Activated B cell treated with CpG ODN at 0.5 μM for 24 hours (primary cell): ENCODE measurements around the gene CTNNB1. TPM values are rescaled to one million over a fixed set of nuclear protein-coding genes. Genes with fewer than 3 reads are reported as not detected.

Experiments used
- ATAC-seq: fragments of 200-7000 bp; cut with Tn5 transposase; one replicate; pipeline ENCODE4 v1.10.0; 2021; ENCODE audit warnings: low read depth, mild to moderate bottlenecking, moderate library complexity
- CTCF ChIA-PET: fragments of 350-600 bp; sonication (Branson Sonifier 250); formaldehyde crosslinking; loops from one replicate; lab custom pipeline; 2021; ENCODE audit warnings: antibody characterized with exemption; lab: Charles Lee
- POLR2A ChIA-PET: fragments of 350-600 bp; sonication (Branson Sonifier 250); formaldehyde crosslinking; loops from one replicate; lab custom pipeline; 2021; ENCODE audit warnings: antibody characterized with exemption; lab: Charles Lee
- DNase-seq: peaks from one replicate; pipeline ENCODE4 v3.0.0; 2022
- H3K27ac Mint-ChIP-seq: one replicate; pipeline ENCODE4 v1.8.0; 2020; ENCODE audit warnings: mixed read lengths
- H3K27me3 Mint-ChIP-seq: one replicate; pipeline ENCODE4 v1.8.0; 2021; ENCODE audit warnings: mixed read lengths
- H3K36me3 Mint-ChIP-seq: one replicate; pipeline ENCODE4 v1.8.0; 2021; ENCODE audit warnings: low read depth, mixed read lengths
- H3K4me1 Mint-ChIP-seq: one replicate; pipeline ENCODE4 v1.8.0; 2021; ENCODE audit warnings: mixed read lengths
- H3K4me3 Mint-ChIP-seq: one replicate; pipeline ENCODE4 v1.8.0; 2020; ENCODE audit warnings: mild to moderate bottlenecking, mixed read lengths
- H3K9me3 Mint-ChIP-seq: one replicate; pipeline ENCODE4 v1.8.0; 2020; ENCODE audit warnings: mixed read lengths
- intact Hi-C: fragments of 100-400 bp; cut with micrococcal nuclease; formaldehyde crosslinking; loops from one replicate; pipeline ENCODE4 v1.15.1; 2024
- total RNA-seq: library from RNA; stranded (reverse); gene quantifications from 2 replicates; pipeline ENCODE4 v1.2.3, GENCODE V29; 2022
- TF ChIP-seq, protein P1 (sequence below): fragments of 200-600 bp; IDR thresholded peaks from one replicate; pipeline ENCODE4 v1.8.0; 2022; ENCODE audit warnings: antibody characterized with exemption, mild to moderate bottlenecking

The CTNNB1 gene
- total RNA-seq, 1 donor from 2014 or later, result 164 TPM

DNA sequence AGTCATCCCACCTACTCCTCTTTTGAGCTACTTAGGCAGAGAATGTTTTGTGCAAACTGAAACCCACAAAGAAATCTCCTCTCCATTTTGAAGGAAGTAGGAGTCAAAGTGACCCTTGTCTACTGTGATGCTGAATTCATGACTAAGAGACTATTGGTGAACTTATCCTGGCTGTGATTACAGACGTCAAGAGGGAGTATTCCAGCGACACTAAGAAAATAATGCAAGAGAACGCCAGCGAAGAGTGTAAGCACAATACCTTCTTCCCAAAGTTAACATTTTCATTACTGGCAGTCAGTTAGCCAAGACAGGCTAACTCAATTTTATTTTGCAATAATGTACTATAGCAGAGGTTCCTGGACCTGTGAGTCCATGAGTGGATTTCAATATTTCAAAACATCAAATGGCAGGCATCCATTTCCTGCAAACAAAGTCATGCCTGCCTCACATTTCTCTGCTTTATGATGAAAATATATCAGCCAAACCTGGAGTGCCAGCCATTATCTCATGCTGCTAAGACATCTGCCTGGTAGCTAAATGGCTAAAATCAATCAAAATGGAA is 59.0 kb downstream of the CTNNB1 start:
- Mint-ChIP-seq H3K27ac (no peak overlapping the region), H3K4me3 (no peak overlapping the region), H3K27me3 (no peaks in the 10 kb centered on the region), H3K9me3 (peaks cover 2% of the 10 kb centered on the region), H3K36me3 (no peaks in the 10 kb centered on the region), H3K4me1 (no peaks in the 10 kb centered on the region)
- ATAC-seq (no peak), DNase-seq (no peak)
- TF ChIP-seq, protein P1, sequence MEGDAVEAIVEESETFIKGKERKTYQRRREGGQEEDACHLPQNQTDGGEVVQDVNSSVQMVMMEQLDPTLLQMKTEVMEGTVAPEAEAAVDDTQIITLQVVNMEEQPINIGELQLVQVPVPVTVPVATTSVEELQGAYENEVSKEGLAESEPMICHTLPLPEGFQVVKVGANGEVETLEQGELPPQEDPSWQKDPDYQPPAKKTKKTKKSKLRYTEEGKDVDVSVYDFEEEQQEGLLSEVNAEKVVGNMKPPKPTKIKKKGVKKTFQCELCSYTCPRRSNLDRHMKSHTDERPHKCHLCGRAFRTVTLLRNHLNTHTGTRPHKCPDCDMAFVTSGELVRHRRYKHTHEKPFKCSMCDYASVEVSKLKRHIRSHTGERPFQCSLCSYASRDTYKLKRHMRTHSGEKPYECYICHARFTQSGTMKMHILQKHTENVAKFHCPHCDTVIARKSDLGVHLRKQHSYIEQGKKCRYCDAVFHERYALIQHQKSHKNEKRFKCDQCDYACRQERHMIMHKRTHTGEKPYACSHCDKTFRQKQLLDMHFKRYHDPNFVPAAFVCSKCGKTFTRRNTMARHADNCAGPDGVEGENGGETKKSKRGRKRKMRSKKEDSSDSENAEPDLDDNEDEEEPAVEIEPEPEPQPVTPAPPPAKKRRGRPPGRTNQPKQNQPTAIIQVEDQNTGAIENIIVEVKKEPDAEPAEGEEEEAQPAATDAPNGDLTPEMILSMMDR, result no peak
- intact Hi-C loops, result no loop called here
- POLR2A ChIA-PET, result no interaction called here
- CTCF ChIA-PET, result no interaction called here

DNA sequence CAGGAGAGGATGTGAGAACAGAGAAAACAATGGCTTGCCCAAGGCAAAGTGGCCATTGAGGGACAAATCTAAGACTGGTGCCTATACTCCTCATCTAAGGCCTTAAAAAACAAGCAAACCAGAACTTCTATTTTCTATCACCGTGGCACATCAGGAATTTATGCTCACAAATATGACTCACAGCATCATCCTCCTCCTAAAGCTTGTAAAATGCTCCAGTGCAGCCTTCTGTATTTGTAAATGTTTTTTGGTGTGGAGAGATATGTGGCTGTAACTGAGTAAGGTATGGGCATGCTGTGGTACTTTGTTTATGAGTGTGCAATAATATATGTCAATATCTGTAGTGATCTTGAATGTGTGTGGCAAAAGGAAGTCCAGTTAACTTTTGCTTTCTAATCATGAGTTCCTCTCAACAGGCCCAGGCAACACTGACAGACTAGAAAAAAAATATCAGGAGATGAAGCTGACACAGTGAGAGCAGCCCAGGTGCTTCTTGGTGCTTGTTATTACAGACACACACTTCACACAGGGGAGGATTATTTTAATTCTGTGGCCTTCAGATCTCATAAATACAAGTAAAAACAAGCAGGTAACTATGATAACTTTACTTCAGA is 60.3 kb downstream of the CTNNB1 start:
- POLR2A ChIA-PET, result no interaction called here
- CTCF ChIA-PET, result no interaction called here

DNA sequence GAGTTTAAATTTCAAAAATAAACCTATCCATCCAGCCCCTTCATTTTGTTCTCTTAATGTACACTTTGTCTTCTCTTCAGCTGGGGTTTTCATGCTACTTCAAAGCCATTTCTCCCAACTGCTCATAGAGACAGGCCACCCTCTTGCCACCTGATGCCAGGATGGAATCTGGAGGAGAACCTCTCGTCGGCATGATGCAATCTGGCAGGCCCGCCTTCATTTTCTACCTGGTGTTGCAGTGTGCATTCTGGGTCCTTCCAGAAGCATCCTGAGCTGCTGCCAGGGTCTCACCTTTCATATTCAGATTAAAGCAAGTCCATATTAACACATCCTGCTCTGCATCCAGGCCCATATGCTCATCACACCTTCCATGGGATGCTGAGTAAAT is 60.8 kb downstream of the CTNNB1 start:
- ATAC-seq, result no peak
- intact Hi-C loops, result no loop called here
- Mint-ChIP-seq H3K36me3 (no peaks in the 10 kb centered on the region), H3K27me3 (no peaks in the 10 kb centered on the region), H3K4me3 (no peak overlapping the region), H3K27ac (no peak overlapping the region), H3K4me1 (no peaks in the 10 kb centered on the region), H3K9me3 (no peaks in the 10 kb centered on the region)
- no peak for DNase-seq
- ChIA-PET POLR2A (no interaction called here), CTCF (no interaction called here)
- TF ChIP-seq, protein P1, result no peak

More for the DNA sequence above, 60.3 kb downstream of the CTNNB1 start:
- no peaks in the 10 kb centered on the region for H3K27me3 Mint-ChIP-seq
- H3K36me3 Mint-ChIP-seq, result no peaks in the 10 kb centered on the region
- intact Hi-C loops, result no loop called here
- H3K4me1 Mint-ChIP-seq, result no peaks in the 10 kb centered on the region
- H3K9me3 Mint-ChIP-seq, result no peaks in the 10 kb centered on the region
- ATAC-seq (no peak), DNase-seq (no peak)
- H3K27ac Mint-ChIP-seq, result no peak overlapping the region
- H3K4me3 Mint-ChIP-seq, result no peak overlapping the region
- TF ChIP-seq, protein P1, result no peak

DNA sequence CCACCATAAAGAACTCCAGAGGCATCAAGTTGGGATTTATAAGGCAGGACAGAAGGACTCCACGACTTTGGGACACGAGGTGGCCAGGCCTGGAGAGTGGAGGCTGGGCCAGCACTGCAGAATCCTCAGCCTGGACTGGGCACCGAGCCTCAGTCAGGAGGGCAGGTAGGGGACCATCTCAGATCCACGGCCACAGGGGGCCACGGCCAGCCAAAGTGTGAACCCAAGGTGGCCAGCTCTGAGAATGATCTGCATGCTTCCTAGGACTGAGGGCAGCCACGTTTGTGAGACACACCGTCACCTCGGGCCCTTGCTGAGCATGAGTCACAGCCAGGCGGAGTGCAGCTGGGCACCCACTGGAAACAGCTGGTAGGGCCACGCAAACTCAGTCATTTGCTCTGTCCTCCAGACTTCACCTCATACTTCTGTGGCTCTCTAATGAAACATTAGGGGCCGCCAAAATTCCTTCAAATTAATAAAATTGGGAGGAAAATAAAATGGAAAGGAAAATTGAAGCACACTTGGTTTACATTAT is 65.8 kb downstream of the CTNNB1 start:
- H3K36me3 Mint-ChIP-seq, result no peaks in the 10 kb centered on the region
- no peaks in the 10 kb centered on the region for H3K27me3 Mint-ChIP-seq
- no peak overlapping the region for H3K4me3 Mint-ChIP-seq
- intact Hi-C loops, result no loop called here
- ATAC-seq (no peak), DNase-seq (no peak)
- ChIA-PET POLR2A (no interaction called here), CTCF (no interaction called here)
- H3K4me1 Mint-ChIP-seq, result no peaks in the 10 kb centered on the region
- TF ChIP-seq, protein P1, result no peak
- no peak overlapping the region for H3K27ac Mint-ChIP-seq
- H3K9me3 Mint-ChIP-seq, result peaks cover 4% of the 10 kb centered on the region

DNA sequence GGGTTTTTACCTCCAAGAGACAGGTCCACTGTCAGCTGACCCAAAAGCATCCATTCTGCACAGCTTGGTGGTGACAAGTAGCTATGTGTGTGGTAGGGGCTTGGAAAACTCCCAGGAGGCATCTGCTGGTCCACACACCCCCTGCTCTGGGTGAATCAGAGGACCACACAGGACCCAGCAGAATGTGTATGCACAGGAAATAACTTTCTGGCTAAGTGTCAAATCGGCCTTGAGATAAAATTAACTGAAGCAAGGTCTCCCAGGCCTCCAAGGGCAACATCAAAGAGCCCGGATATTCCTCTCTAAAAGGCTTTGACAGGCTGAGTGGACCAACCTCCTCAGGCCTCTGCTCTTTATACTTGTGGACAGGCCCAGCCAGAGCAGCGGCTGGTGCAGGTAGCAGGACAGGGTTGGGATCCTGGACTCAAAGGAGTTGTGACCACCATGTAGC is 66.5 kb downstream of the CTNNB1 start:
- Mint-ChIP-seq H3K27me3 (no peaks in the 10 kb centered on the region), H3K9me3 (peaks cover 4% of the 10 kb centered on the region), H3K36me3 (no peaks in the 10 kb centered on the region), H3K27ac (no peak overlapping the region), H3K4me3 (no peak overlapping the region), H3K4me1 (no peaks in the 10 kb centered on the region)
- intact Hi-C loops, result no loop called here
- ChIA-PET CTCF (no interaction called here), POLR2A (no interaction called here)
- ATAC-seq (no peak), DNase-seq (no peak)
- TF ChIP-seq, protein P1, result no peak
